Measurements from ENCODE around the gene SIN3A.

SIN3A gene

DNA sequence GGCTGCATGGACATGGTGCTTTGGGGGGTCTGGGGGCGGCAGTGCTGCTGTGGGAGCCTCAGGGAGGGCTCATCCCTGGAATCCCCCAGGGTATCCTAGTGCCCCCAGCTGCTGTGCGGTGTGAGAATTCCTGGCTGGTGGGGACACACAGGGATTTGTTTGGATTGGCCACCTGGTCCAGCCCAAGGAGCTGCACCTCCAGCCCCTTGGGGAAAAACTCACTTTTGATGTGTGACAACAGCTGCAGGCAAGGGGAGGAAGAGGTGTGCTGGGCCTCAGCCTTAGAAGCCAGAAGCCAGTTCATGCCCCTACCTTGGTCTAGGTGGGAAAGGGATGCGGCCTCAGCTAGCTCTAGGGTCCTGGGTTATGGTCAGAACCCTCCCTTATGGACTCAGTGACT, 124.0 kb downstream of the SIN3A start:
- no peak for DNase-seq

DNA sequence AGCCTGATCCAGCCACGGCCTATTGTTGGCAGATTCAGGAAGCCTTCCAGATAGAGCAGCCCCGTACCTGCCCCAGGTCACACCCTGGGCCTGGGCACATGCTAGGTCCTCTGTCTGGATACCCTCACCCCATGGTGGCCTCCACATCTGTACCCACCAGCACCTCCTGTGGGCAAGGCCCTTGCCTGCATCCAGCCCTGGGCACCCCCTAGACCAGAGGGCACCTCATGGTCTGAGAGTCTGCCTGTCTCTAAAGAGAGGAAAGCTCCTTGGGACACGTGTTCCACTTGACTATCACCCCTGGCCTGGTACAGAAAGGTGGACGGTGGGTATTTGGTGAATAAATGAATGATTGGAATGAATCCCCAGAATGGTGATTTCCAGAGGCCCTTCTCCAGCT, 124.5 kb downstream of the SIN3A start:
- no peak for DNase-seq

DNA sequence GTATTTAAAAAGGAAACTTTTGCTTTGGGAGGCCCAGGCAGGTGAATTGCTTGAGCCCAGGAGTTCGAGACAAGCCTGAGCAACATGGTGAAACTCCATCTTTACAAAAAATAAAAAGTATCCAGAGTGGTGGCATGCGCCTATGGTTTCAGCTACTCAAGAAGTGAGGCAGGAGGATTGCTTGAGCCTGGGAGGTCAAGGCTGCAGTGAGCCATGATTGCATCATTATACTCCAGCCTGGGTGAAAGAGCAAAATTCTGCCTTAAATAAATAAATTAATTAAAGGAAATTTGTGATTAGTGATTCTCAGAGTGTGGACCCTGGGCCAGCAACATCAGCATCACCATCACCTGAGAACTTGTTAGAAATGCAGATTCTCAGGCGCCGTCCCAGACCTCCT, 125.6 kb downstream of the SIN3A start:
- DNase-seq: no peak

DNA sequence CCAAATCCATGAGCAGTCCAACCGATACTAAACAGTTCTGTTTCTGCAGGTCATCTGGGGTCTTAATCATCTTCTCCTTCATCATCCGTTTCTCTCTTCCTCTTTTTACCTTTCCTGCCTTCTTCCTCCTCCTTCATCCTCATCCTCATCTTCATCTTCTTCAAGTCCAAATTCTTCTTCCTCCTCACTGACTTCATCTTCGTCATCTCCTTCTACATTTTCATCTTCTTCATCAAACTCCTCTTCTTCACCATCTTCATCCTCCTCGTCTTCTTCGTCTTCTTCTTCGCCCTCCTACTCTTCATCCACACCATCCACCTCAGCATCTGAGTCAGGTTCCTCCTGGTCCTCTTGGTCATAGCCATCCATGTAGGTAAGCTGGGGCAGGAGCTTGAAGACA, 129.8 kb downstream of the SIN3A start:
- DNase-seq: no peak
